A549 (cell line): ENCODE measurements around the gene CLCN4. TPM values are rescaled to one million over a fixed set of nuclear protein-coding genes. Genes with fewer than 3 reads are reported as not detected.

Experiments used
- ATAC-seq, 2 experiments: fragments of 200-7000 bp in 1 of 2; fragments of >200 bp in 1 of 2; cut with Nextera tagmentation in 1 of 2; cut with Tn5 transposase in 1 of 2; 3 replicates each; pipeline versions ENCODE4 v1.8.0 to v1.9.1; 2018 to 2020; ENCODE audit warnings: mild to moderate bottlenecking in 1 of 2, moderate library complexity in 1 of 2
- CTCF ChIA-PET: fragments of 300-600 bp; sonication (Branson Sonifier 250); formaldehyde crosslinking; extraction: SDS; loops from one replicate; lab custom pipeline; 2021; ENCODE audit warnings: antibody characterized with exemption, inconsistent platforms; lab: Yijun Ruan, JAX
- POLR2A ChIA-PET: fragments of 350-600 bp; formaldehyde crosslinking; extraction: SDS; loops from one replicate; lab custom pipeline; 2021; ENCODE audit warnings: antibody characterized with exemption, inconsistent platforms; lab: Yijun Ruan, JAX
- DNase-seq, 2 experiments: peaks; one replicate each; pipeline versions ENCODE4 v3.0.0 to v3.0.0-alpha.2; 2011 to 2016; ENCODE audit warnings: low read depth in 1 of 2, low spot score in 1 of 2
- FAIRE-seq: peaks from 2 replicates; lab custom pipeline; 2011; peaks lifted over from hg19 to GRCh38; lab: Jason Lieb, UNC
- H3K27ac ChIP-seq, 2 experiments: fragments of >200 bp; sonication (Bioruptor Twin); formaldehyde crosslinking; 3 replicates each; pipeline ENCODE4 v1.5.1; 2016 to 2017
- H3K4me1 ChIP-seq: fragments of >200 bp; sonication (Bioruptor Twin); formaldehyde crosslinking; 3 replicates; pipeline ENCODE4 v1.6.1; 2016
- H3K4me2 ChIP-seq: fragments of >200 bp; sonication (Bioruptor Twin); formaldehyde crosslinking; 3 replicates; pipeline ENCODE4 v1.6.1; 2016
- H3K4me3 ChIP-seq: fragments of >200 bp; sonication (Bioruptor Twin); formaldehyde crosslinking; 3 replicates; pipeline ENCODE4 v1.5.1; 2016
- H3K9me3 ChIP-seq: fragments of >200 bp; sonication (Bioruptor Twin); formaldehyde crosslinking; 3 replicates; pipeline ENCODE4 v1.6.1; 2016
- CHD2 ChIP-seq: fragments of 150-350 bp; IDR thresholded peaks from 2 replicates; pipeline ENCODE4 v1.6.1; 2014; ENCODE audit warnings: low read length; ENCODE audit not compliant: partially characterized antibody
- CHD4 ChIP-seq: fragments of 200-600 bp; sonication (generic); IDR thresholded peaks from 2 replicates; pipeline ENCODE4 v1.6.1; 2016; ENCODE audit warnings: antibody characterized with exemption, mild to moderate bottlenecking, borderline replicate concordance
- EP300 ChIP-seq, 2 experiments: fragments of >200 bp; sonication (Bioruptor Twin); formaldehyde crosslinking; IDR thresholded peaks; 2 replicates in 1 of 2; 3 replicates in 1 of 2; pipeline ENCODE4 v1.6.1; 2016 to 2017
- FOSL2 ChIP-seq, 2 experiments: fragments of 450-650 bp in 1 of 2; fragments of >200 bp in 1 of 2; sonication (Bioruptor Twin) in 1 of 2; formaldehyde crosslinking; IDR thresholded peaks; 2 replicates each; pipeline versions ENCODE4 v1.5.0 to v1.6.1; 2016 to 2020; ENCODE audit warnings: mild to moderate bottlenecking in 1 of 2, moderate library complexity in 1 of 2
- GATA3 ChIP-seq: IDR thresholded peaks from 2 replicates; pipeline ENCODE4 v1.6.1; 2012; ENCODE audit warnings: borderline replicate concordance
- MYC ChIP-seq: IDR thresholded peaks from 2 replicates; pipeline ENCODE4 v1.6.1; 2012; ENCODE audit warnings: mild to moderate bottlenecking, inconsistent platforms, low read length, improper control_type of control experiment, borderline replicate concordance
- RFX5 ChIP-seq: fragments of 450-650 bp; IDR thresholded peaks from 2 replicates; pipeline ENCODE4 v1.7.1; 2014; ENCODE audit warnings: antibody characterized with exemption, mild to moderate bottlenecking, moderate library complexity
- SMC3 ChIP-seq: fragments of >200 bp; sonication (Bioruptor Twin); formaldehyde crosslinking; IDR thresholded peaks from 3 replicates; pipeline ENCODE4 v1.6.1; 2018; ENCODE audit warnings: inconsistent platforms
- SREBF2 ChIP-seq: fragments of 450-650 bp; IDR thresholded peaks from 2 replicates; pipeline ENCODE4 v1.6.1; 2014; ENCODE audit warnings: mild to moderate bottlenecking, moderate library complexity
- ZNF302 ChIP-seq: fragments of 250-450 bp; sonication (Bioruptor Pico); IDR thresholded peaks from 2 replicates; pipeline ENCODE4 v1.9.0; 2021; ENCODE audit warnings: inconsistent platforms, mild to moderate bottlenecking, moderate library complexity
- ZSCAN20 ChIP-seq: fragments of 250-450 bp; sonication (Bioruptor Pico); IDR thresholded peaks from 2 replicates; pipeline ENCODE4 v1.8.0; 2022; ENCODE audit warnings: mild to moderate bottlenecking, moderate library complexity
- WGBS: methylation state at CpG from one replicate; pipeline ENCODE4 v1.1.6; 2017; ENCODE audit errors: missing lambda C conversion rate; 5-methylcytosine and 5-hydroxymethylcytosine counted together
- polyA plus RNA-seq, 4 experiments: library from polyadenylated mRNA; depleted of rRNA in 3 of 4; stranded (reverse); fragments of >200 nt; fragmentation: RNase III in 1 of 4; extraction: RNeasy Plus Mini Kit Qiagen cat#74134 plus additional on column Dnase treatment in 1 of 4; gene quantifications; 2 replicates in 3 of 4; 3 replicates in 1 of 4; pipeline ENCODE4 v1.2.3, GENCODE V29; 2011 to 2017
- TF ChIP-seq, protein P1 (sequence below): fragments of 200-600 bp; sonication (generic); IDR thresholded peaks from 2 replicates; pipeline ENCODE4 v1.6.1; 2016; ENCODE audit warnings: antibody characterized with exemption, mild to moderate bottlenecking, moderate library complexity
- TF ChIP-seq, protein P2 (sequence below): IDR thresholded peaks from 2 replicates; pipeline ENCODE4 v1.6.1; 2012
- TF ChIP-seq, protein P3 (sequence below): fragments of 450-650 bp; IDR thresholded peaks from 2 replicates; pipeline ENCODE4 v1.6.1; 2014; ENCODE audit warnings: antibody characterized with exemption
- TF ChIP-seq, protein P4 (sequence below): fragments of >200 bp; sonication (Bioruptor Twin); formaldehyde crosslinking; IDR thresholded peaks from 3 replicates; pipeline ENCODE4 v1.5.1; 2016

The CLCN4 gene
- polyA plus RNA-seq, 2 of the 4 experiments (the other 2 are of a cell fraction), result 2.8 to 4.7 TPM

DNA sequence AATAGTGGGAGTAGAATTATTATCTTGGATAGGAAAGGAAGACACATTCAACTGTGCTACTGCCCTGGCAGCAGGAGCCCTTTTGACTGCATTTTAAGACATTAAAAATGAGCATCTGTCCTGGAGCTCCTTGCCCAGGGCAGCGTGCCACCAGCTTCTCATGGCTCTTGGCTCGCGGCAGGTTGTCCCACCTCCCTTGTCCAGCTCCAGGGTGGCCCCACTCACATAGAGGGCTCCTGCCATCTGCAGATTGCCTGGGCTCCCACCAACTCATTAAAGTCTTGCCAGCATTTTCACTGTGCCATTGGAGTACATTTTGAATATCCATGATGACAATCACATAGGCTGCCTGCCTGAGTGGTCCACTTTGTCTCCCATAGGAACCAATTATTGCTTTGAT is 27.0 kb downstream of the CLCN4 start:
- Histone ChIP-seq H3K27ac (no peak overlapping the region), H3K9me3 (no peaks in the 10 kb centered on the region), H3K4me1 (no peaks in the 10 kb centered on the region), H3K4me2 (no peak overlapping the region), H3K4me3 (no peak overlapping the region)
- TF ChIP-seq GATA3, result no peak
- TF ChIP-seq SMC3, result no peak
- ChIA-PET CTCF (interaction anchor here (0.9 kb wide), 1 partner anchor 196 kb away, joined by 5 read pairs; no protein-coding TSS in a partner anchor), POLR2A (no interaction called here)
- 93% methylated on average over 3 of the region's 3 CpGs for WGBS
- no peak for FAIRE-seq
- no peak for ATAC-seq
- DNase-seq, result no peak

GRCh38 chrX:10184411-10184810 is 27.6 kb downstream of the CLCN4 start:
- 61% methylated on average over 2 of the region's 2 CpGs for WGBS
- no peak for FAIRE-seq
- no peaks in the 10 kb centered on the region for H3K9me3 ChIP-seq
- TF ChIP-seq FOSL2 (IDR thresholded peaks at IDR 0.05) (no peak), FOSL2 (CRISPR knock-in tag; IDR thresholded peaks at IDR 0.05) (no peak), SMC3 (no peak), EP300 (IDR thresholded peaks at IDR 0.05) (no peak), MYC (no peak), CHD4 (no peak), SREBF2 (no peak), RFX5 (no peak), ZNF302 (CRISPR knock-in tag) (no peak)
- TF ChIP-seq, protein P1, sequence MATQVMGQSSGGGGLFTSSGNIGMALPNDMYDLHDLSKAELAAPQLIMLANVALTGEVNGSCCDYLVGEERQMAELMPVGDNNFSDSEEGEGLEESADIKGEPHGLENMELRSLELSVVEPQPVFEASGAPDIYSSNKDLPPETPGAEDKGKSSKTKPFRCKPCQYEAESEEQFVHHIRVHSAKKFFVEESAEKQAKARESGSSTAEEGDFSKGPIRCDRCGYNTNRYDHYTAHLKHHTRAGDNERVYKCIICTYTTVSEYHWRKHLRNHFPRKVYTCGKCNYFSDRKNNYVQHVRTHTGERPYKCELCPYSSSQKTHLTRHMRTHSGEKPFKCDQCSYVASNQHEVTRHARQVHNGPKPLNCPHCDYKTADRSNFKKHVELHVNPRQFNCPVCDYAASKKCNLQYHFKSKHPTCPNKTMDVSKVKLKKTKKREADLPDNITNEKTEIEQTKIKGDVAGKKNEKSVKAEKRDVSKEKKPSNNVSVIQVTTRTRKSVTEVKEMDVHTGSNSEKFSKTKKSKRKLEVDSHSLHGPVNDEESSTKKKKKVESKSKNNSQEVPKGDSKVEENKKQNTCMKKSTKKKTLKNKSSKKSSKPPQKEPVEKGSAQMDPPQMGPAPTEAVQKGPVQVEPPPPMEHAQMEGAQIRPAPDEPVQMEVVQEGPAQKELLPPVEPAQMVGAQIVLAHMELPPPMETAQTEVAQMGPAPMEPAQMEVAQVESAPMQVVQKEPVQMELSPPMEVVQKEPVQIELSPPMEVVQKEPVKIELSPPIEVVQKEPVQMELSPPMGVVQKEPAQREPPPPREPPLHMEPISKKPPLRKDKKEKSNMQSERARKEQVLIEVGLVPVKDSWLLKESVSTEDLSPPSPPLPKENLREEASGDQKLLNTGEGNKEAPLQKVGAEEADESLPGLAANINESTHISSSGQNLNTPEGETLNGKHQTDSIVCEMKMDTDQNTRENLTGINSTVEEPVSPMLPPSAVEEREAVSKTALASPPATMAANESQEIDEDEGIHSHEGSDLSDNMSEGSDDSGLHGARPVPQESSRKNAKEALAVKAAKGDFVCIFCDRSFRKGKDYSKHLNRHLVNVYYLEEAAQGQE, result no peak
- TF ChIP-seq, protein P2, sequence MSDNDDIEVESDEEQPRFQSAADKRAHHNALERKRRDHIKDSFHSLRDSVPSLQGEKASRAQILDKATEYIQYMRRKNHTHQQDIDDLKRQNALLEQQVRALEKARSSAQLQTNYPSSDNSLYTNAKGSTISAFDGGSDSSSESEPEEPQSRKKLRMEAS, result no peak
- TF ChIP-seq, protein P3, sequence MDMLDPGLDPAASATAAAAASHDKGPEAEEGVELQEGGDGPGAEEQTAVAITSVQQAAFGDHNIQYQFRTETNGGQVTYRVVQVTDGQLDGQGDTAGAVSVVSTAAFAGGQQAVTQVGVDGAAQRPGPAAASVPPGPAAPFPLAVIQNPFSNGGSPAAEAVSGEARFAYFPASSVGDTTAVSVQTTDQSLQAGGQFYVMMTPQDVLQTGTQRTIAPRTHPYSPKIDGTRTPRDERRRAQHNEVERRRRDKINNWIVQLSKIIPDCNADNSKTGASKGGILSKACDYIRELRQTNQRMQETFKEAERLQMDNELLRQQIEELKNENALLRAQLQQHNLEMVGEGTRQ, result no peak
- TF ChIP-seq, protein P4, sequence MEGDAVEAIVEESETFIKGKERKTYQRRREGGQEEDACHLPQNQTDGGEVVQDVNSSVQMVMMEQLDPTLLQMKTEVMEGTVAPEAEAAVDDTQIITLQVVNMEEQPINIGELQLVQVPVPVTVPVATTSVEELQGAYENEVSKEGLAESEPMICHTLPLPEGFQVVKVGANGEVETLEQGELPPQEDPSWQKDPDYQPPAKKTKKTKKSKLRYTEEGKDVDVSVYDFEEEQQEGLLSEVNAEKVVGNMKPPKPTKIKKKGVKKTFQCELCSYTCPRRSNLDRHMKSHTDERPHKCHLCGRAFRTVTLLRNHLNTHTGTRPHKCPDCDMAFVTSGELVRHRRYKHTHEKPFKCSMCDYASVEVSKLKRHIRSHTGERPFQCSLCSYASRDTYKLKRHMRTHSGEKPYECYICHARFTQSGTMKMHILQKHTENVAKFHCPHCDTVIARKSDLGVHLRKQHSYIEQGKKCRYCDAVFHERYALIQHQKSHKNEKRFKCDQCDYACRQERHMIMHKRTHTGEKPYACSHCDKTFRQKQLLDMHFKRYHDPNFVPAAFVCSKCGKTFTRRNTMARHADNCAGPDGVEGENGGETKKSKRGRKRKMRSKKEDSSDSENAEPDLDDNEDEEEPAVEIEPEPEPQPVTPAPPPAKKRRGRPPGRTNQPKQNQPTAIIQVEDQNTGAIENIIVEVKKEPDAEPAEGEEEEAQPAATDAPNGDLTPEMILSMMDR, result no peak
- no peak overlapping the region for H3K27ac ChIP-seq
- CTCF ChIA-PET, result interaction anchor here (0.9 kb wide), 1 partner anchor 196 kb away, joined by 5 read pairs; no protein-coding TSS in a partner anchor
- POLR2A ChIA-PET, result no interaction called here
- H3K4me2 ChIP-seq, result no peak overlapping the region
- no peaks in the 10 kb centered on the region for H3K4me1 ChIP-seq
- no peak for ATAC-seq
- DNase-seq, result no peak
- H3K4me3 ChIP-seq, result no peak overlapping the region

GRCh38 chrX:10186355-10186754 is 29.6 kb downstream of the CLCN4 start:
- no peak overlapping the region for H3K4me3 ChIP-seq
- TF ChIP-seq, protein P1, result no peak
- TF ChIP-seq CHD2 (no peak), ZSCAN20 (CRISPR knock-in tag) (no peak)
- DNase-seq (no peak), FAIRE-seq (no peak), ATAC-seq (no peak)
- H3K27ac ChIP-seq, result no peak overlapping the region
- no peaks in the 10 kb centered on the region for H3K9me3 ChIP-seq
- 84% methylated on average over 9 of the region's 9 CpGs for WGBS
- H3K4me1 ChIP-seq, result peaks cover 14% of the 10 kb centered on the region
- H3K4me2 ChIP-seq, result no peak overlapping the region
- CTCF ChIA-PET, result interaction anchor here (0.8 to 6.9 kb wide), 4 partner anchors 452 to 915 kb away, joined by 3 to 95 read pairs (median 4); no protein-coding TSS in a partner anchor
- POLR2A ChIA-PET, result interaction anchor here (0.8 kb wide), 1 partner anchor 434 kb away, joined by 3 read pairs; the partner anchor contains the start of gene MID1
